Testis (tissue), 3 donors: Measurements from ENCODE around the gene DNAJC5. TPM values are rescaled to one million over a fixed set of nuclear protein-coding genes. Genes with fewer than 3 reads are reported as not detected.

Experiments
- DNase-seq: peaks from one replicate; pipeline ENCODE4 v3.0.0-alpha.2; 2019
- H3K27ac ChIP-seq, 2 donors: fragments of 200-600 bp; sonication (generic); one replicate each; pipeline ENCODE4 v1.5.1; 2019
- H3K27me3 ChIP-seq: fragments of 200-600 bp; sonication (generic); one replicate; pipeline ENCODE4 v1.5.1; 2019
- H3K36me3 ChIP-seq: fragments of 200-600 bp; sonication (generic); one replicate; pipeline ENCODE4 v1.5.1; 2017; ENCODE audit warnings: low read depth; ENCODE audit errors: missing control alignments
- H3K4me1 ChIP-seq: fragments of 200-600 bp; sonication (generic); one replicate; pipeline ENCODE4 v1.5.1; 2019
- H3K4me3 ChIP-seq, 2 donors: fragments of 200-600 bp; sonication (generic); one replicate each; pipeline ENCODE4 v1.5.1; 2017 to 2019
- H3K9me3 ChIP-seq: fragments of 200-600 bp; sonication (generic); one replicate; pipeline ENCODE4 v1.5.1; 2017
- CTCF ChIP-seq, 3 experiments: fragments of 450-650 bp in 2 of 3; fragments of 200-600 bp in 1 of 3; sonication (generic) in 1 of 3; IDR thresholded peaks; one replicate each; pipeline ENCODE4 v1.5.1; 2016 to 2019; ENCODE audit warnings: antibody characterized with exemption in 3 of 3, mild to moderate bottlenecking in 2 of 3, moderate library complexity in 1 of 3
- POLR2A ChIP-seq: fragments of 450-650 bp; IDR thresholded peaks from one replicate; pipeline ENCODE4 v1.6.1; 2017; ENCODE audit warnings: antibody characterized with exemption, mild to moderate bottlenecking, moderate library complexity
- WGBS, 2 donors: methylation state at CpG; one replicate each; pipeline ENCODE4 v1.1.5; 2018; 5-methylcytosine and 5-hydroxymethylcytosine counted together
- intact Hi-C: fragments of 100-400 bp; cut with DNase I; formaldehyde crosslinking; loops from one replicate; pipeline ENCODE4 v1.15.1; 2023; ENCODE audit warnings: low total_unique reads
- polyA plus RNA-seq: library from polyadenylated mRNA; stranded (reverse); fragments of 350-450 nt; fragmentation: Illumina TruSeq; extraction: RNeasy Lipid Tissue Mini Kit (QIAGEN cat#74804); gene quantifications from one replicate; pipeline ENCODE4 v1.2.3, GENCODE V29; 2014; ENCODE audit warnings: low read depth, low replicate concordance; ENCODE audit not compliant: insufficient read depth
- total RNA-seq, 2 donors: library from RNA; depleted of rRNA; stranded (reverse); fragments of >200 nt; gene quantifications; one replicate each; pipeline ENCODE4 v1.2.3, GENCODE V29; 2016

Gene DNAJC5
- total and polyA plus RNA-seq, 3 donors from 2014 or later: 35.6 to 64.8 (median 58.2) TPM

- H3K9me3 ChIP-seq: no peaks in the 10 kb centered on the region
- H3K4me1 ChIP-seq: peaks cover 45% of the 10 kb centered on the region
- intact Hi-C loops: no loop called here
- no peak for DNase-seq
- 90 to 91% methylated on average over 4 to 39 of the region's 39 CpGs for WGBS, 2 donors
- no peak overlapping the region for H3K27ac ChIP-seq
- TF ChIP-seq POLR2A: no peak
- TF ChIP-seq CTCF (IDR thresholded peaks at IDR 0.05): no peak
- no peak overlapping the region for H3K4me3 ChIP-seq
- H3K36me3 ChIP-seq: no peaks in the 10 kb centered on the region
- no peaks in the 10 kb centered on the region for H3K27me3 ChIP-seq
These were observed 51.3 kb downstream of the DNAJC5 start for GRCh38 chr20:63945921-63946920.

- no peaks in the 10 kb centered on the region for H3K27me3 ChIP-seq
- H3K4me3 ChIP-seq: no peak overlapping the region
- H3K9me3 ChIP-seq: no peaks in the 10 kb centered on the region
- TF ChIP-seq CTCF (IDR thresholded peaks at IDR 0.05) (no peak), POLR2A (no peak)
- no peaks in the 10 kb centered on the region for H3K36me3 ChIP-seq
- intact Hi-C loops: no loop called here
- no peak for DNase-seq
- H3K4me1 ChIP-seq: peaks cover 54% of the 10 kb centered on the region
- WGBS, 2 donors: 71 to 79% methylated on average over 13 to 15 of the region's 15 CpGs
- H3K27ac ChIP-seq: peak overlapping the region in 1 of 2 donors; percentile 11
These were observed 52.2 kb downstream of the DNAJC5 start for GRCh38 chr20:63946986-63947637.

- no peak for DNase-seq
- Histone ChIP-seq H3K9me3 (no peaks in the 10 kb centered on the region), H3K4me3 (no peak overlapping the region), H3K27ac (peak overlapping the region; percentile 37 to 93), H3K27me3 (no peaks in the 10 kb centered on the region), H3K4me1 (peaks cover 60% of the 10 kb centered on the region), H3K36me3 (no peaks in the 10 kb centered on the region)
- TF ChIP-seq POLR2A: no peak
- TF ChIP-seq CTCF (IDR thresholded peaks at IDR 0.05): no peak
- WGBS, 2 donors: 37 to 42% methylated on average over 16 to 26 of the region's 27 CpGs
- intact Hi-C loops: no loop called here
These were observed 52.9 kb downstream of the DNAJC5 start for GRCh38 chr20:63947638-63948456.

GRCh38 chr20:63950701-63951397, 55.9 kb downstream of the DNAJC5 start:
- no peak for TF ChIP-seq POLR2A
- no peak for TF ChIP-seq CTCF (IDR thresholded peaks at IDR 0.05)
- peak; percentile 57 for DNase-seq
- no peaks in the 10 kb centered on the region for H3K36me3 ChIP-seq
- intact Hi-C loops: no loop called here
- peak overlapping the region; percentile 87 to 93 for H3K27ac ChIP-seq
- 29 to 43% methylated on average over 4 to 20 of the region's 20 CpGs for WGBS, 2 donors
- H3K27me3 ChIP-seq: no peaks in the 10 kb centered on the region
- peaks cover 80% of the 10 kb centered on the region for H3K4me1 ChIP-seq
- no peaks in the 10 kb centered on the region for H3K9me3 ChIP-seq
- H3K4me3 ChIP-seq: no peak overlapping the region
